ENCODE measurements around the gene ZNF420.

- TF ChIP-seq CTCF (IDR thresholded peaks at IDR 0.05; ENCODE audit: low read depth, low read length) (no peak), EZH2phosphoT487 (IDR thresholded peaks at IDR 0.05; ENCODE audit: low read depth) (no peak)
These were observed 50.6 kb downstream of the ZNF420 start for GRCh38 chr19:37128821-37129177.
